Transverse colon (tissue), 4 donors: Measurements from ENCODE around the gene IGSF9B. TPM values are rescaled to one million over a fixed set of nuclear protein-coding genes. Genes with fewer than 3 reads are reported as not detected.
A peak's percentile ranks its signal among the peaks of the same experiment; 100 is the strongest.

Source experiments
- DNase-seq: peaks from one replicate; pipeline ENCODE4 v3.0.0-alpha.2; 2019
- H3K27ac ChIP-seq, 4 donors: fragments of 200-600 bp; sonication (generic); 2 replicates each; pipeline ENCODE4 v1.5.1; 2016 to 2018; ENCODE audit warnings: inconsistent platforms in 4 of 4
- H3K27me3 ChIP-seq: fragments of 200-600 bp; sonication (generic); 2 replicates; pipeline ENCODE4 v1.5.1; 2017; ENCODE audit warnings: inconsistent platforms
- H3K36me3 ChIP-seq, 4 donors: fragments of 200-600 bp; sonication (generic); 2 replicates each; pipeline ENCODE4 v1.5.1; 2017 to 2019; ENCODE audit warnings: inconsistent platforms in 4 of 4
- H3K4me1 ChIP-seq, 4 donors: fragments of 200-600 bp; sonication (generic); 2 replicates each; pipeline ENCODE4 v1.5.1; 2017 to 2020; ENCODE audit warnings: inconsistent platforms in 4 of 4
- H3K4me3 ChIP-seq, 4 donors: fragments of 200-600 bp; sonication (generic); 1 replicate in 1 of 4; 2 replicates in 3 of 4; pipeline versions ENCODE4 v1.5.1 to v1.6.1; 2017 to 2019; ENCODE audit warnings: inconsistent platforms in 4 of 4
- H3K9me3 ChIP-seq, 2 donors: fragments of 200-600 bp; sonication (generic); 2 replicates each; pipeline ENCODE4 v1.5.1; 2017 to 2019; ENCODE audit warnings: inconsistent platforms in 2 of 2
- CTCF ChIP-seq, 5 experiments: fragments of 200-600 bp in 3 of 5; fragments of 450-650 bp in 2 of 5; sonication (generic) in 3 of 5; IDR thresholded peaks; 1 replicate in 2 of 5; 2 replicates in 3 of 5; pipeline ENCODE4 v1.5.1; 2016 to 2017; ENCODE audit warnings: antibody characterized with exemption in 5 of 5, inconsistent platforms in 3 of 5, mild to moderate bottlenecking in 2 of 5, moderate library complexity in 1 of 5
- EP300 ChIP-seq: sonication (generic); formaldehyde crosslinking; IDR thresholded peaks from one replicate; pipeline ENCODE4 v1.6.1; 2017; ENCODE audit warnings: antibody characterized with exemption, low read depth
- POLR2A ChIP-seq: fragments of 450-650 bp; IDR thresholded peaks from one replicate; pipeline ENCODE4 v1.6.1; 2016; ENCODE audit warnings: antibody characterized with exemption, mild to moderate bottlenecking, moderate library complexity
- POLR2AphosphoS5 ChIP-seq, 3 donors: sonication (generic); formaldehyde crosslinking; IDR thresholded peaks; one replicate each; pipeline ENCODE4 v1.6.1; 2016; ENCODE audit warnings: antibody characterized with exemption in 3 of 3
- WGBS, 2 donors: methylation state at CpG; one replicate each; pipeline ENCODE4 v1.1.5; 2018; ENCODE audit warnings: low coverage in 1 of 2; 5-methylcytosine and 5-hydroxymethylcytosine counted together
- in situ Hi-C, 4 donors: fragments of 200-750 bp; cut with MboI; loops; one replicate each; pipeline versions ENCODE4 v1.15.0 to v1.15.1; 2017; ENCODE audit warnings: low sequenced_read_pairs in 3 of 4, low pct_ligation_motif_present in 1 of 4, low pct_unique_long_range_greater_than_20kb in 1 of 4
- intact Hi-C: fragments of 100-400 bp; cut with DNase I; formaldehyde crosslinking; loops from one replicate; pipeline ENCODE4 v1.15.1; 2023; ENCODE audit warnings: low total_unique reads
- total RNA-seq, 4 donors: library from RNA; depleted of rRNA; stranded (reverse); fragments of >200 nt; gene quantifications; one replicate each; pipeline ENCODE4 v1.1.0, GENCODE V29; 2016

The IGSF9B gene
- total RNA-seq, 4 donors from 2014 or later: 2.6 to 15.3 (median 4.9) TPM

GRCh38 chr11:133961890-133962289, 5.1 kb upstream of the IGSF9B start:
- H3K27me3 ChIP-seq: no peaks in the 10 kb centered on the region
- H3K4me1 ChIP-seq: peaks cover 0 to 19% (median 9%) of the 10 kb centered on the region in 4 donors
- no peak for DNase-seq
- 80 to 92% methylated on average over 6 to 8 of the region's 8 CpGs for WGBS, 2 donors
- in situ Hi-C loops: no loop called here
- H3K36me3 ChIP-seq: no peaks in the 10 kb centered on the region
- no peaks in the 10 kb centered on the region for H3K9me3 ChIP-seq
- no peak overlapping the region for H3K27ac ChIP-seq
- intact Hi-C loops: no loop called here
- H3K4me3 ChIP-seq: no peak overlapping the region
- TF ChIP-seq CTCF (IDR thresholded peaks at IDR 0.05): no peak

GRCh38 chr11:133957900-133958299, 1.1 kb upstream of the IGSF9B start:
- WGBS, 2 donors: 39% methylated on average over 7 of the region's 7 CpGs; no CpG with 5 or more reads in 1 of the 2 donors
- H3K27ac ChIP-seq: peak overlapping the region; percentile 67 to 89 (median 87)
- no peak for DNase-seq

GRCh38 chr11:133955945-133956421, 785 bp downstream of the IGSF9B start:
- intact Hi-C loops: loop anchor here (10.0 kb wide), 1 partner anchor 169 kb away; no protein-coding TSS in a partner anchor
- Histone ChIP-seq H3K4me1 (peaks cover 2 to 51% (median 32%) of the 10 kb centered on the region in 4 donors), H3K36me3 (no peaks in the 10 kb centered on the region), H3K27ac (peak overlapping the region; percentile 67 to 89 (median 87)), H3K4me3 (peak overlapping the region; percentile 62 to 65 (median 63)), H3K9me3 (no peaks in the 10 kb centered on the region), H3K27me3 (peaks cover 34% of the 10 kb centered on the region)
- DNase-seq: no peak
- in situ Hi-C loops: no loop called here
- WGBS, 2 donors: 0% methylated on average over 15 of the region's 58 CpGs; no CpG with 5 or more reads in 1 of the 2 donors
- TF ChIP-seq CTCF (IDR thresholded peaks at IDR 0.05) (no peak), POLR2AphosphoS5 (IDR thresholded peaks at IDR 0.05) (no peak), POLR2A (no peak), EP300 (no peak)

More at GRCh38 chr11:133957900-133958299, 1.1 kb upstream of the IGSF9B start:
- H3K9me3 ChIP-seq: no peaks in the 10 kb centered on the region
- in situ Hi-C loops: no loop called here
- H3K27me3 ChIP-seq: peaks cover 34% of the 10 kb centered on the region
- intact Hi-C loops: loop anchor here (10.0 kb wide), 1 partner anchor 167 kb away; no protein-coding TSS in a partner anchor
- no peaks in the 10 kb centered on the region for H3K36me3 ChIP-seq
- peaks cover 0 to 34% (median 23%) of the 10 kb centered on the region in 4 donors for H3K4me1 ChIP-seq
- TF ChIP-seq EP300: no peak
- TF ChIP-seq POLR2A: no peak
- no peak for TF ChIP-seq POLR2AphosphoS5 (IDR thresholded peaks at IDR 0.05)
- TF ChIP-seq CTCF (IDR thresholded peaks at IDR 0.05): no peak
- no peak overlapping the region for H3K4me3 ChIP-seq

- no peak for TF ChIP-seq CTCF (IDR thresholded peaks at IDR 0.05)
- peak; percentile 56 to 90 (median 81) for TF ChIP-seq POLR2AphosphoS5 (IDR thresholded peaks at IDR 0.05)
- peak; percentile 50 for TF ChIP-seq POLR2A
- intact Hi-C loops: loop anchor here (10.0 kb wide), 1 partner anchor 170 kb away; no protein-coding TSS in a partner anchor
- H3K36me3 ChIP-seq: no peaks in the 10 kb centered on the region
- 16% methylated on average over 47 of the region's 49 CpGs; no CpG with 5 or more reads in 1 of the 2 donors for WGBS, 2 donors
- peak overlapping the region; percentile 67 to 89 (median 87) for H3K27ac ChIP-seq
- H3K27me3 ChIP-seq: peaks cover 34% of the 10 kb centered on the region
- in situ Hi-C loops: no loop called here
- peaks cover 5 to 51% (median 36%) of the 10 kb centered on the region in 4 donors for H3K4me1 ChIP-seq
- DNase-seq: peak; percentile 39
- no peaks in the 10 kb centered on the region for H3K9me3 ChIP-seq
- peak overlapping the region; percentile 62 to 65 (median 63) for H3K4me3 ChIP-seq
Observed at GRCh38 chr11:133955081-133955891, 1.5 kb downstream of the IGSF9B start.
